WTC11 (cell line): Measurements from ENCODE around the gene MARCO. TPM values are rescaled to one million over a fixed set of nuclear protein-coding genes. Genes with fewer than 3 reads are reported as not detected.

Experiments used
- ATAC-seq: fragments of 200-7000 bp; cut with Tn5 transposase; 2 replicates; pipeline ENCODE4 v1.10.0; 2021; ENCODE audit warnings: mild to moderate bottlenecking, moderate library complexity
- CTCF ChIA-PET: fragments of 300-600 bp; sonication (Branson Sonifier 250); formaldehyde crosslinking; loops from one replicate; lab custom pipeline; 2021; ENCODE audit warnings: antibody characterized with exemption; lab: Charles Lee
- POLR2A ChIA-PET: fragments of 350-600 bp; sonication (Branson Sonifier 250); formaldehyde crosslinking; loops from one replicate; lab custom pipeline; 2021; ENCODE audit warnings: antibody characterized with exemption; lab: Charles Lee
- DNase-seq: peaks from one replicate; pipeline ENCODE4 v3.0.0; 2021; ENCODE audit warnings: low spot score
- H3K27ac Mint-ChIP-seq: 2 replicates; pipeline ENCODE4 v1.8.0; 2021; ENCODE audit warnings: mixed read lengths
- H3K27me3 Mint-ChIP-seq: 2 replicates; pipeline ENCODE4 v1.8.0; 2021; ENCODE audit warnings: low read depth, mild to moderate bottlenecking, moderate library complexity, mixed read lengths
- H3K36me3 Mint-ChIP-seq: 2 replicates; pipeline ENCODE4 v1.8.0; 2021; ENCODE audit warnings: mixed read lengths
- H3K4me1 Mint-ChIP-seq: 2 replicates; pipeline ENCODE4 v1.8.0; 2022; ENCODE audit warnings: mixed read lengths
- H3K4me3 Mint-ChIP-seq: 2 replicates; pipeline ENCODE4 v1.8.0; 2021; ENCODE audit warnings: mild to moderate bottlenecking, moderate library complexity, mixed read lengths
- H3K9me3 Mint-ChIP-seq: 2 replicates; pipeline ENCODE4 v1.8.0; 2021; ENCODE audit warnings: mixed read lengths
- CREB1 ChIP-seq: sonication (generic); formaldehyde crosslinking; IDR thresholded peaks from 2 replicates; pipeline ENCODE4 v1.8.0; 2023; ENCODE audit warnings: mild to moderate bottlenecking, missing genetic modification reagents
- CREM ChIP-seq: sonication (generic); formaldehyde crosslinking; IDR thresholded peaks from 2 replicates; pipeline ENCODE4 v1.8.1; 2022; ENCODE audit warnings: mild to moderate bottlenecking, missing genetic modification reagents, moderate library complexity
- CTCF ChIP-seq: fragments of 200-600 bp; IDR thresholded peaks from 2 replicates; pipeline ENCODE4 v1.8.0; 2022; ENCODE audit warnings: antibody characterized with exemption
- E2F1 ChIP-seq: sonication (generic); formaldehyde crosslinking; IDR thresholded peaks from 2 replicates; pipeline ENCODE4 v1.8.0; 2022; ENCODE audit warnings: mild to moderate bottlenecking, missing genetic modification reagents
- E2F5 ChIP-seq: sonication (generic); formaldehyde crosslinking; IDR thresholded peaks from 2 replicates; pipeline ENCODE4 v1.8.1; 2022; ENCODE audit warnings: mild to moderate bottlenecking, moderate library complexity, missing genetic modification reagents
- EMX1 ChIP-seq: fragments of 250-450 bp; sonication (Bioruptor Pico); IDR thresholded peaks from 2 replicates; pipeline ENCODE4 v1.8.0; 2021; ENCODE audit warnings: mild to moderate bottlenecking
- FOXP4 ChIP-seq: sonication (generic); formaldehyde crosslinking; IDR thresholded peaks from 2 replicates; pipeline ENCODE4 v1.8.0; 2022; ENCODE audit warnings: mild to moderate bottlenecking, missing genetic modification reagents
- GABPB1 ChIP-seq: sonication (generic); formaldehyde crosslinking; IDR thresholded peaks from 2 replicates; pipeline ENCODE4 v1.8.1; 2023; ENCODE audit warnings: mild to moderate bottlenecking, missing genetic modification reagents
- GRHL2 ChIP-seq: fragments of 250-450 bp; sonication (Bioruptor Pico); IDR thresholded peaks from 2 replicates; pipeline ENCODE4 v1.8.0; 2022; ENCODE audit warnings: mild to moderate bottlenecking, moderate library complexity; ENCODE audit not compliant: insufficient replicate concordance, severe bottlenecking
- GTF2I ChIP-seq: fragments of 250-450 bp; sonication (Bioruptor Pico); conservative IDR thresholded peaks from 2 replicates; pipeline ENCODE4 v1.4.0; 2021; ENCODE audit warnings: mild to moderate bottlenecking
- JUN ChIP-seq: sonication (generic); formaldehyde crosslinking; IDR thresholded peaks from 2 replicates; pipeline ENCODE4 v1.8.0; 2023; ENCODE audit warnings: mild to moderate bottlenecking, missing genetic modification reagents
- MLX ChIP-seq: sonication (generic); formaldehyde crosslinking; IDR thresholded peaks from 2 replicates; pipeline ENCODE4 v1.8.1; 2023; ENCODE audit warnings: mild to moderate bottlenecking, missing genetic modification reagents, moderate library complexity
- MXD4 ChIP-seq: fragments of 250-450 bp; sonication (Bioruptor Pico); IDR thresholded peaks from 2 replicates; pipeline ENCODE4 v1.8.0; 2021; ENCODE audit warnings: mild to moderate bottlenecking, moderate library complexity, borderline replicate concordance
- MYBL2 ChIP-seq: sonication (generic); formaldehyde crosslinking; IDR thresholded peaks from 2 replicates; pipeline ENCODE4 v1.8.1; 2023; ENCODE audit warnings: mild to moderate bottlenecking, moderate library complexity, missing genetic modification reagents
- NR2C2 ChIP-seq: sonication (generic); formaldehyde crosslinking; IDR thresholded peaks from 2 replicates; pipeline ENCODE4 v1.8.0; 2022; ENCODE audit warnings: mild to moderate bottlenecking, missing genetic modification reagents
- PRRX2 ChIP-seq: fragments of 250-450 bp; sonication (Bioruptor Pico); IDR thresholded peaks from 2 replicates; pipeline ENCODE4 v1.8.0; 2021; ENCODE audit warnings: mild to moderate bottlenecking
- RORB ChIP-seq: fragments of 250-450 bp; sonication (Bioruptor Pico); IDR thresholded peaks from 2 replicates; pipeline ENCODE4 v1.9.0; 2021; ENCODE audit warnings: mild to moderate bottlenecking
- SMAD3 ChIP-seq: sonication (generic); formaldehyde crosslinking; IDR thresholded peaks from 2 replicates; pipeline ENCODE4 v1.8.0; 2022; ENCODE audit warnings: missing genetic modification reagents, mild to moderate bottlenecking, borderline replicate concordance
- SOX15 ChIP-seq: fragments of 250-450 bp; sonication (Bioruptor Pico); IDR thresholded peaks from 2 replicates; pipeline ENCODE4 v1.9.0; 2021; ENCODE audit warnings: mild to moderate bottlenecking
- TEAD4 ChIP-seq: sonication (generic); formaldehyde crosslinking; IDR thresholded peaks from 2 replicates; pipeline ENCODE4 v1.8.0; 2022; ENCODE audit warnings: mild to moderate bottlenecking, missing genetic modification reagents
- USF1 ChIP-seq: sonication (generic); formaldehyde crosslinking; IDR thresholded peaks from 2 replicates; pipeline ENCODE4 v1.8.0; 2022; ENCODE audit warnings: mild to moderate bottlenecking, missing genetic modification reagents
- ZBTB21 ChIP-seq: sonication (generic); formaldehyde crosslinking; IDR thresholded peaks from 2 replicates; pipeline ENCODE4 v1.8.1; 2023; ENCODE audit warnings: mild to moderate bottlenecking, missing genetic modification reagents, borderline replicate concordance
- ZNF121 ChIP-seq: sonication (generic); formaldehyde crosslinking; IDR thresholded peaks from 2 replicates; pipeline ENCODE4 v1.8.0; 2023; ENCODE audit warnings: missing genetic modification reagents
- ZNF263 ChIP-seq: sonication (generic); formaldehyde crosslinking; IDR thresholded peaks from 2 replicates; pipeline ENCODE4 v1.8.1; 2022; ENCODE audit warnings: low read depth, mild to moderate bottlenecking, moderate library complexity, missing genetic modification reagents
- ZNF423 ChIP-seq: fragments of 250-450 bp; sonication (Bioruptor Pico); IDR thresholded peaks from 2 replicates; pipeline ENCODE4 v2.1.2; 2022; ENCODE audit warnings: mild to moderate bottlenecking, moderate library complexity
- ZNF425 ChIP-seq: fragments of 250-450 bp; sonication (Bioruptor Pico); conservative IDR thresholded peaks from 2 replicates; pipeline ENCODE4 v1.9.0; 2021; ENCODE audit warnings: mild to moderate bottlenecking
- total RNA-seq: library from RNA; stranded (reverse); gene quantifications from 3 replicates; pipeline ENCODE4 v1.2.3, GENCODE V29; 2021

MARCO gene
- total RNA-seq, 1 experiment from 2014 or later = 0.11 TPM

GRCh38 chr2:118979152-118979861, 37.3 kb downstream of the MARCO start:
- POLR2A ChIA-PET = no interaction called here
- H3K27ac Mint-ChIP-seq = no peak overlapping the region
- CTCF ChIA-PET = no interaction called here
- H3K9me3 Mint-ChIP-seq = peaks cover 10% of the 10 kb centered on the region
- H3K4me1 Mint-ChIP-seq = no peaks in the 10 kb centered on the region
- no peak overlapping the region for H3K4me3 Mint-ChIP-seq
- peaks cover 44% of the 10 kb centered on the region for H3K27me3 Mint-ChIP-seq
- no peaks in the 10 kb centered on the region for H3K36me3 Mint-ChIP-seq
- no peak for ATAC-seq
- TF ChIP-seq ZNF263 (CRISPR knock-in tag) = no peak
- no peak for TF ChIP-seq GRHL2 (CRISPR knock-in tag)
- no peak for TF ChIP-seq ZNF425 (CRISPR knock-in tag)
- TF ChIP-seq ZNF121 (CRISPR knock-in tag) = no peak
- no peak for TF ChIP-seq MYBL2 (CRISPR knock-in tag)
- no peak for TF ChIP-seq E2F1 (CRISPR knock-in tag)
- no peak for TF ChIP-seq SMAD3 (CRISPR knock-in tag)
- no peak for TF ChIP-seq JUN (CRISPR knock-in tag)
- TF ChIP-seq E2F5 (CRISPR knock-in tag) = no peak
- no peak for TF ChIP-seq CREB1 (CRISPR knock-in tag)
- TF ChIP-seq, all 79 proteins: peak for 0
- DNase-seq = no peak

GRCh38 chr2:118980022-118980421, 38.0 kb downstream of the MARCO start:
- Mint-ChIP-seq H3K27me3 (peaks cover 36% of the 10 kb centered on the region), H3K27ac (no peak overlapping the region), H3K4me1 (no peaks in the 10 kb centered on the region), H3K9me3 (peaks cover 10% of the 10 kb centered on the region)
- TF ChIP-seq ZBTB21 (CRISPR knock-in tag) = no peak
- TF ChIP-seq MLX (CRISPR knock-in tag) = no peak
- no peak for TF ChIP-seq NR2C2 (CRISPR knock-in tag)
- TF ChIP-seq PRRX2 (CRISPR knock-in tag) = no peak
- no peak for TF ChIP-seq USF1 (CRISPR knock-in tag)
- no peak for TF ChIP-seq EMX1 (CRISPR knock-in tag)
- TF ChIP-seq SOX15 (CRISPR knock-in tag) = no peak
- no peak for TF ChIP-seq CREM (CRISPR knock-in tag)
- no peak for TF ChIP-seq CTCF
- TF ChIP-seq TEAD4 = no peak
- TF ChIP-seq ZNF423 (CRISPR knock-in tag) = no peak
- no peak for TF ChIP-seq GABPB1 (CRISPR knock-in tag)
- no peak for TF ChIP-seq FOXP4
- TF ChIP-seq MXD4 (CRISPR knock-in tag) = no peak
- TF ChIP-seq GTF2I (CRISPR knock-in tag) = no peak
- no peak for TF ChIP-seq RORB (CRISPR knock-in tag)
- TF ChIP-seq, all 79 proteins: peak for 0
- no peak overlapping the region for H3K4me3 Mint-ChIP-seq
- H3K36me3 Mint-ChIP-seq = no peaks in the 10 kb centered on the region
- ATAC-seq (no peak), DNase-seq (no peak)
- ChIA-PET CTCF (no interaction called here), POLR2A (no interaction called here)
